GM11168 (cell line): Measurements from ENCODE around the gene MYO18B.

Source experiments
- in situ Hi-C: fragments of 300-500 bp; cut with MboI; formaldehyde crosslinking; loops from one replicate; pipeline ENCODE4 v1.12.0; 2022; ENCODE audit warnings: low sequenced_read_pairs; ENCODE audit not compliant: unreplicated experiment

MYO18B gene

GRCh38 chr22:26019596-26019995 is 277.6 kb downstream of the MYO18B start:
- in situ Hi-C loops = no loop called here

DNA sequence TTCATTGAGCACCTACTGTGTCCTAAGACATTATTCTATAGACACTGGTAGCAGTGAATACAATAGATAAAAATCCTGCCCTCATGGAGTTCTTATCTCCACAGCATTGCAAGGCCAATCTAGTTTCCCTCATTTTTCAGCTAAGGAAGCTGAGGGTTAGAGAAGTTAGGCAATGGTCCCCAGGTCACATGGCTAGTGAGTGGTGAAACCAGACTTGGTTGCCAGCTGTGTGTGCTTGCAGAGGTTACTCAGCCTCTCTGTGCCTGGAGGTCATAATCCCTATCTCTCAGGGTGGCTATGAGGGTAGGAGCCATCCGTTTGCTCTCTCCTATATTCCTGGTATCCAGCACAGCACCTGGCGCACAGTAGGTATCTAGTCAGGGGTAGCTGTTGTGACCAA is 279.5 kb downstream of the MYO18B start:
- in situ Hi-C loops = no loop called here

DNA sequence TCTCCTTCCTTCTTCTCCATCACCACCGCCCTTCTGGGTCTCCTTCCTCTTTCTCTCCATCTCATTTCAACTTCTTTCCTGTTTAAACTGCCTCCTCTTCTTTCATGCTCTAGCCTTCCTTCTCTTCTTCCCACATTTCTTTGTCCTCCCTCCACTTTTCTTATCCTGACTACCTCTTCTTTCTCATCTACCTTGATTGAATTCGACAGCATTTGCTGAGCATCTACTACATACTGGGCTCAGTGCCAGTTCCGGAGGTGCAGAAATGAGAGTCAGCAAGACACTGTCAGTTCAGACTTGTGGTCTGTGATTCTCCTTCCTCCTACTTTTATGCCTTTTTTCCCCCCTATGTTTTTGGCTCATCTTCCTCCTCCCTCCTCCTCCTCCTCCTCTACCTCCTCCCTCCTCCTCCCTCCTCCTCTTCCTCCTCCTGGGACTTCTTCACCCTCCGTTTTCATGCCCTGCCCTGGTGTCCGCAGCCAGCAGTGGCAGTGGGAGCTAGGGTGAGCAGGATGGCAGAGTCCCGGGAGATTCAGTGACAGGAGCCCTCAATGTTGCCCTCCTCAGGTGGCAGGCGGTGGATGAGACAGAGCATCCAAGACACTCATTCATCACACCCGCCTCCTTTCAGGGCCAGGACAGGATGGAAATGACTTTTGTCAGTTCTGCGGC is 281.3 kb downstream of the MYO18B start:
- in situ Hi-C loops = no loop called here

DNA sequence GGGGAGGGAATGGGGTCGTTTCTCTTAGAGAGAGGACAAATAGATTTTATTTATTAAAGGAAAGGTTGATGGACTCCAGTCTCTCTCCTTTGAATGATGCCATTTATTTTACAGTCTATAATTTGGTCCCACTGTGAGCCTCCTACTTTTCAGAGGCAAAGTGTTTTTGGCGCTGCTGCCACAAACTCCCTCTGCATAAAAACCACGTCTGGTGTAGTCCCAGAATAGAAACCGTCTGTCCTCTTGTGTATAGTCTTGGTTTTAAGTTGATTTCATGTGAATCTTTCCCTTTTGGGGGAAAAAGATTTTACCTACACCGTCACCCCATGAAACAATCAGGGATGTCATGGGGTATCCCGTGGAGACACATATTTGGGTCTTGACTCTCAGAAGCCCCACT is 283.6 kb downstream of the MYO18B start:
- in situ Hi-C loops = no loop called here

DNA sequence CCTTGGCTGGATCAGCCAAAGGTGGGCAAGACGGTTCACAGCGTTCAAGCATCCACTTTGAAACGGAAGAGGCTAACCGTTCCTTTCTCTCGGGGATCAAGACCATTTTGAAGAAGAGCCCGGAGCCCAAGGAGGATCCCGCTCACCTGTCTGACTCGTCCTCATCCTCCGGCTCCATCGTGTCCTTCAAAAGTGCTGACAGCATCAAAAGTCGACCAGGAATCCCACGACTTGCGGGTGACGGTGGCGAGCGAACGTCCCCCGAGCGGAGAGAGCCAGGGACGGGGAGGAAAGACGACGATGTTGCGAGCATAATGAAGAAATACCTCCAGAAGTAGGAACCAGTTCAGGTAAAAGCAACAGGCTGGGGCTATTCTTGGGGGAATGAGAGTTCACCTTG is 285.4 kb downstream of the MYO18B start:
- in situ Hi-C loops = no loop called here

- in situ Hi-C loops = no loop called here
Observed at GRCh38 chr22:26031641-26032040, 289.7 kb downstream of the MYO18B start.

- in situ Hi-C loops = no loop called here
Observed at GRCh38 chr22:26033071-26033470, 291.1 kb downstream of the MYO18B start.

DNA sequence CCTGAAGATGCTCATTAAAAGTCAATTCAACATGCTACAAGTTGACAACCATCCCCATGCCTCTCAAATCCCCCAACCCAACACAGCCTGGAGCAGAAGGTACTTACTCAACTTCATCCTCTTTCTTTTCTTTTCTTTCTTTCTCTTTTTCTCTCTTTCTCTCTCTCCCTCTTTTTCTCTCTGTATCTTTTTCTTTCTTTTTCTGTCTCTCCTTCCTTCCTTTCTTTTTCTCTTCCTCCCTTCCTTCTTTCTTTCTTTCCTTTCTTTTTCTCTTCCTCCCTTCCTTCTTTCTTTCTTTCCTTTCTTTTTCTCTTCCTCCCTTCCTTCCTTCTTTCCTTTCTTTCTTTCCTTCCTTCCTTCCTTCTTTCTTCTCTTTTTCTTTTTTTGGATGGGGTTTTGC is 291.6 kb downstream of the MYO18B start:
- in situ Hi-C loops = no loop called here

- in situ Hi-C loops = no loop called here
Observed at GRCh38 chr22:26035523-26035922, 293.5 kb downstream of the MYO18B start.

DNA sequence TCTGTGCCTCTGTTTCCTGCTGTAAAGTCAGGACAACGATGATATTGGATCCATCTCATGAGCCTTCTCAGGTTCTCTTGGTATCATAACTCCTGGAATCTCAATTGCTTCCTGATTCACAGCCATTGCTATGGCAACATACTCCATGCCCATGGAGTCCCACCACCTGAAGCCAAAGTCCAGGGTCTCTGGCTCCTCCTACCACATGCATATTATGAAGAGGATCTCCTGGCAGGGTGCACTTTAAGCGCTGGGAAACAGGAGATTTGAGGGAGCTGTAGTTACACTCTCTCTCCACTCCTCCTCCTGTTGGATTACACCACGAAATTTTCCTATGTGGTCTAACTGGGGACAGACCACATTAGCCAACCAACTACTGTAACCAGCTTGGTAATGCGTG is 296.4 kb downstream of the MYO18B start:
- in situ Hi-C loops = no loop called here

- in situ Hi-C loops = no loop called here
Observed at GRCh38 chr22:26041931-26042330, 299.9 kb downstream of the MYO18B start.

DNA sequence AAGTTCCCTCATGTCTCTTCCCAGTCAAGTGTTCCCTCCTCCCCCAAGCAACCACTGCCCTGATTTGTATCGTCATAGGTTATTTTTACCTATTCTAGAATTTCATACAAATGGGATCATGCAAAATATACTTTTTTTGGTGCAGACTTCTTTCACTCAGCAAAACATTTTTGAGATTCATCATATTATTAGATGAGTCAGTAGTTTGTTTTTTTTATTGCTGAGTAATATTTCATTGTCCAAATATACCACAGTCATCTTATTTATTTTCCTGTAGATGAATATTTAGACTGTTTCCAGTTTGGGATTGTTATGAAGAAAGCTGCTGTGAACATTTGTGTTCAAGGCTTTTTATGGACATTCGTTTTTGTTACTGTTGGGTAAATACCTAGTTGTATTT is 301.0 kb downstream of the MYO18B start:
- in situ Hi-C loops = no loop called here

DNA sequence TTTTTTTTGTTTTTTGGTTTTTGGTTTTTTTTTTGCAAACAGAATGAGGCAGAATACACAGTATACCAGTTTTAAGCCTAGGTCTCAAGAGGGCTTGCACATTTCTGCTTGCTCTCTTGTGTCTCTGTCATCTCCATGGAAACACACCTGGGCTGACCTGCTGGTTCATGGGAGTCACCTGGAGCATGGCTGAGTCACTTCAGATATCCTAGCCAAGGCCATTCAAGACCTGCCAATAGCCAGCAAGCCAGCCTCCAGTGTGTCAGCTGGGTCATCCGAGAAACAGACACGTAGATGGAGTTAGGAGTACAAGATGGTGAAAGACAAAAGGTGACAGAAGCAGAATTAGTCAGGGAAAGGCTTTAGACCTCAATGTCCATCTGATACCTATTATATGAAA is 303.1 kb downstream of the MYO18B start:
- in situ Hi-C loops = no loop called here

DNA sequence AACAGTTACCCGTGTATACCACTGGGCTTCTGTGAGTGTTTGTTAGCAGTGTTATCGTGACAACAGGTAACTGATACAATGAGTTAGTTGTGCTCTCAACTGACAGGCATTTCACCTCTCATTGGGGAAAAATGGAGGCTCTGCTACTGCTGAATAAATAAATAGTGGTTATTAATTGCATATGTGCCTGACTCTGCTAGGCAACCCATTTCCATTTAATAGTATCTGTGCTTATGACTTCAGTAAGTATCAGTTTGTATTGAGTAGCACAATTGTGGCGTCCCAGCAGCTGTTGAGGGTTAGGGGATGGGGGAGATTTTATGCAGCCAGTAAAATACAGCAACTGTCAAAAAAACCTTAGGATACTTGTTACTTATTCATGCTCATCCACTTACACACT is 303.9 kb downstream of the MYO18B start:
- in situ Hi-C loops = no loop called here

GRCh38 chr22:26047516-26047915 is 305.5 kb downstream of the MYO18B start:
- in situ Hi-C loops = no loop called here

- in situ Hi-C loops = no loop called here
Observed at GRCh38 chr22:26047920-26048319, 305.9 kb downstream of the MYO18B start.

DNA sequence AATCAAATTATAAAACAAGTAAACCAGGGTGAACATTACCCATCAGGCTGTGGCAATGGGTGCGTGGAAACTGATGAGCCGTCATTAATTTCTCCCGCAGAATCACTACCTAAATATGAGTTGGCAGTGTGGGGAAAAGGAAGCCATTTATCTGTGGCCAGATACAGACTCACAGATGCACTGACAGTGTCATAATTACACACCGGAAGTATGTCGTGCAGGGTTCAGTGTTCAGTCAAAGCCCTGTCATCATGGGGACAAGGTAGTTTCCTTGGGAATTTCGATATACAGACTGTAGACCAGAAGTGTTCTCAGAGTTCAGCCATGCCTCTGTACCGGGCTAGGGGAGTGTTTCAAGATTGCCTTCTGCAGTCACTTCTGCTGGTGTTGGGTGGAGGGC is 308.1 kb downstream of the MYO18B start:
- in situ Hi-C loops = no loop called here

- in situ Hi-C loops = no loop called here
Observed at GRCh38 chr22:26053737-26054316, 311.8 kb downstream of the MYO18B start.

- in situ Hi-C loops = no loop called here
Observed at GRCh38 chr22:26054841-26055605, 313.0 kb downstream of the MYO18B start.

- in situ Hi-C loops = no loop called here
Observed at GRCh38 chr22:26055693-26056092, 313.7 kb downstream of the MYO18B start.

DNA sequence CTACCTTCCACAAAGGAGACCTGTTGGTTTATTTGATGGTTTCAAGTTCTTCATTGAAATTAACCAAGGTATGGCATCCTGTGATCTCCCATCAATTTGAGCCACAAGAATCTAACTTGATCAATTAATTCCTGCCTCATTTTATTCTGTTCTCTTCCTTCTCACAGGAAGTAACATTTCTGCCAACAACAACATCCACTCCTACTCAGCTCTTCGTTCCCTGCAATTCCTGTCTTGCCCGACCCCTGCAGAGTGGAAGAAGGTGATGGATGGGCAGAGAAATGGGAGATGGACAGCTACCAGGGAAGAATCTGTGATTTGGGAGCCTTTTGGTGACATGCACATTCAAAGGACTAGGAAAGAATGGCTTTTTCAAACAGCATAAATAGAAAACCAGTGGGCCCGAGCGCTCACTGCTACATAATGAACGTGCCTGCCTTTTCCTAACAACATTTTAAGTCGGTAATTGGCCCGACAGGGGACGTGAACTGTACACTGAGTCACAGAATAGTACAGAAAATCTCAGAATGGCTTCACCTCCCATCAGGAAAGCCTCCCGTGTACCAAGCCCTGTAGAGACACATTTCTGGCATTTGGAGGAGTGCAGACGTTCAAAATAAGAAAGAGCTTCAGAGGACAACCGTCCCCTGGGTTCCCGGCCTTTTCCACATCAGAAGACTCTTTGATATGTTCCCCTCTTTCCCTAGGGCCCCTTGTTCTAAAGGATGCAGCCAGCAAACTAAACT is 314.6 kb downstream of the MYO18B start:
- in situ Hi-C loops = no loop called here
